Endothelial cell of umbilical vein (primary cell): ENCODE measurements around the gene VWA5A. TPM values are rescaled to one million over a fixed set of nuclear protein-coding genes. Genes with fewer than 3 reads are reported as not detected.

Experiments
- BruUV-seq: library from RNA; stranded (reverse); fragments of 400-500 nt; replicated peaks from 2 replicates; lab custom pipeline; 2021; lab: Mats Ljungman, UMichigan
- CTCF ChIA-PET: fragments of 300-600, 350-600 bp; sonication (Branson Sonifier 250); formaldehyde crosslinking; loops from one replicate; lab custom pipeline; 2021; ENCODE audit warnings: antibody characterized with exemption, inconsistent platforms; lab: Charles Lee
- POLR2A ChIA-PET: fragments of 300-600, 350-600 bp; sonication (Branson Sonifier 250); formaldehyde crosslinking; loops from one replicate; lab custom pipeline; 2021; ENCODE audit warnings: antibody characterized with exemption, inconsistent platforms; lab: Charles Lee
- DNase-seq: peaks from one replicate; pipeline ENCODE4 v3.0.0-alpha.2; 2011; ENCODE audit warnings: low read depth, low spot score
- FAIRE-seq: peaks from 2 replicates; lab custom pipeline; 2011; peaks lifted over from hg19 to GRCh38; lab: Jason Lieb, UNC
- H2AFZ ChIP-seq: 2 replicates; pipeline ENCODE4 v1.6.0; 2012; ENCODE audit warnings: low read depth, low read length, control low read depth, inconsistent platforms
- H3K27ac ChIP-seq: 2 replicates; pipeline ENCODE4 v1.5.1; 2011; ENCODE audit warnings: low read depth, mild to moderate bottlenecking, control low read depth, low read length, moderate library complexity; ENCODE audit not compliant: insufficient read depth
- H3K27me3 ChIP-seq, 2 experiments: 2 replicates each; pipeline versions ENCODE4 v1.6.0 to v1.6.1; 2011; ENCODE audit warnings: low read length in 2 of 2, mixed read lengths in 1 of 2; ENCODE audit not compliant: control insufficient read depth in 2 of 2, insufficient read depth in 2 of 2
- H3K36me3 ChIP-seq, 2 experiments: 2 replicates in 1 of 2; 3 replicates in 1 of 2; pipeline ENCODE4 v1.5.1; 2011; ENCODE audit warnings: low read length in 2 of 2, mild to moderate bottlenecking in 1 of 2, moderate library complexity in 1 of 2; ENCODE audit not compliant: control insufficient read depth in 2 of 2, insufficient read depth in 2 of 2; ENCODE audit errors: extremely low read depth in 1 of 2
- H3K4me1 ChIP-seq: 3 replicates; pipeline ENCODE4 v1.5.1; 2011; ENCODE audit warnings: mild to moderate bottlenecking, low read length; ENCODE audit not compliant: control insufficient read depth, insufficient read depth; ENCODE audit errors: extremely low read depth
- H3K4me2 ChIP-seq: 2 replicates; pipeline ENCODE4 v1.6.1; 2011; ENCODE audit warnings: low read length, control low read depth, mixed read lengths; ENCODE audit not compliant: insufficient read depth
- H3K4me3 ChIP-seq, 3 experiments: fragments of 200-600 bp in 1 of 3; sonication (generic), shearing (Covaris generic) in 1 of 3; replicated peaks in 1 of 3; 2 replicates each; pipeline ENCODE4 v1.5.1; 2011 to 2016; ENCODE audit warnings: control low read depth in 3 of 3, low read length in 3 of 3, mild to moderate bottlenecking in 2 of 3, inconsistent platforms in 1 of 3, low read depth in 1 of 3, moderate library complexity in 1 of 3; ENCODE audit not compliant: insufficient read depth in 1 of 3
- H3K79me2 ChIP-seq: 2 replicates; pipeline ENCODE4 v1.6.0; 2012; ENCODE audit warnings: low read length, inconsistent platforms; ENCODE audit not compliant: control insufficient read depth, insufficient read depth
- H3K9ac ChIP-seq: replicated peaks from 2 replicates; pipeline ENCODE3; 2011; ENCODE audit warnings: low read length, control low read depth; ENCODE audit not compliant: insufficient read depth; ENCODE audit errors: extremely low read depth
- H3K9me1 ChIP-seq: replicated peaks from 3 replicates; pipeline ENCODE4 v1.6.0; 2011; ENCODE audit warnings: mild to moderate bottlenecking, low read length; ENCODE audit not compliant: control insufficient read depth, insufficient read depth; ENCODE audit errors: extremely low read depth
- H3K9me3 ChIP-seq: replicated peaks from 2 replicates; pipeline ENCODE4 v1.5.1; 2012; ENCODE audit warnings: low read length, inconsistent platforms; ENCODE audit not compliant: control insufficient read depth, insufficient read depth
- H4K20me1 ChIP-seq: replicated peaks from 2 replicates; pipeline ENCODE3; 2011; ENCODE audit warnings: mild to moderate bottlenecking, low read length; ENCODE audit not compliant: control insufficient read depth, insufficient read depth; ENCODE audit errors: extremely low read depth
- EZH2 ChIP-seq: IDR thresholded peaks from 2 replicates; pipeline ENCODE4 v1.6.1; 2012; ENCODE audit warnings: borderline replicate concordance, low read depth, mild to moderate bottlenecking, moderate library complexity, low read length, inconsistent platforms; ENCODE audit not compliant: severe bottlenecking
- FOS ChIP-seq: IDR thresholded peaks from 2 replicates; pipeline ENCODE4 v1.6.1; 2011; ENCODE audit warnings: mild to moderate bottlenecking, low read length, moderate library complexity, borderline replicate concordance; ENCODE audit not compliant: insufficient read depth
- GATA2 ChIP-seq: IDR thresholded peaks from 2 replicates; pipeline ENCODE4 v1.7.0; 2011; ENCODE audit warnings: low read depth, mild to moderate bottlenecking, moderate library complexity, mixed read lengths, low read length; ENCODE audit not compliant: insufficient read length, insufficient read depth
- JUN ChIP-seq: IDR thresholded peaks from 2 replicates; pipeline ENCODE4 v1.6.1; 2011; ENCODE audit warnings: borderline replicate concordance, low read depth; ENCODE audit not compliant: insufficient read length, insufficient read depth
- MYC ChIP-seq: IDR thresholded peaks from one replicate; pipeline ENCODE4 v1.6.1; 2011; ENCODE audit warnings: mild to moderate bottlenecking, low read depth, low read length
- POLR2A ChIP-seq: IDR thresholded peaks from 2 replicates; pipeline ENCODE4 v1.6.1; 2012; ENCODE audit warnings: low read depth, mild to moderate bottlenecking, control low read depth, low read length
- POLR2AphosphoS5 ChIP-seq: IDR thresholded peaks from 2 replicates; pipeline ENCODE4 v1.6.1; 2012; ENCODE audit warnings: low read depth, mild to moderate bottlenecking, control low read depth, low read length, moderate library complexity; ENCODE audit not compliant: insufficient read depth
- dilution Hi-C: fragments of 300-500 bp; cut with MboI; formaldehyde crosslinking; loops from one replicate; pipeline ENCODE4 v1.15.0; 2019; ENCODE audit warnings: low sequenced_read_pairs; ENCODE audit not compliant: extremely low pct_ligation_motif_present
- intact Hi-C: fragments of 100-400 bp; cut with micrococcal nuclease; formaldehyde crosslinking; loops from one replicate; pipeline ENCODE4 v1.10.0; 2022
- polyA plus RNA-seq, 4 experiments: library from polyadenylated mRNA; depleted of rRNA in 3 of 4; stranded (reverse) in 3 of 4; unstranded in 1 of 4; fragments of >200 nt; gene quantifications; 2 replicates each; pipeline versions ENCODE4 v1.2.1 to v1.2.3, GENCODE V29; 2011 to 2012; ENCODE audit warnings: missing spikeins in 1 of 4
- total RNA-seq: library from RNA; stranded (reverse); gene quantifications from 2 replicates; pipeline ENCODE4 v1.2.3, GENCODE V29; 2021
- TF ChIP-seq, protein P1 (sequence below), 2 donors: IDR thresholded peaks; 1 replicate in 1 of 2; 2 replicates in 1 of 2; pipeline ENCODE4 v1.5.1; 2011; ENCODE audit warnings: low read length in 2 of 2, mild to moderate bottlenecking in 2 of 2, moderate library complexity in 2 of 2, control low read depth in 1 of 2, inconsistent platforms in 1 of 2, low read depth in 1 of 2; ENCODE audit not compliant: insufficient read depth in 1 of 2; ENCODE audit errors: extremely low read depth in 1 of 2
- TF ChIP-seq, protein P2 (sequence below): IDR thresholded peaks from 2 replicates; pipeline ENCODE4 v1.6.1; 2011; ENCODE audit not compliant: insufficient read depth, insufficient read length

The VWA5A gene
- total and polyA plus RNA-seq, 2 donors (not counting 3 experiments of a cell fraction or from before 2014, with no cell fraction given): 9.1 to 14.3 TPM

DNA sequence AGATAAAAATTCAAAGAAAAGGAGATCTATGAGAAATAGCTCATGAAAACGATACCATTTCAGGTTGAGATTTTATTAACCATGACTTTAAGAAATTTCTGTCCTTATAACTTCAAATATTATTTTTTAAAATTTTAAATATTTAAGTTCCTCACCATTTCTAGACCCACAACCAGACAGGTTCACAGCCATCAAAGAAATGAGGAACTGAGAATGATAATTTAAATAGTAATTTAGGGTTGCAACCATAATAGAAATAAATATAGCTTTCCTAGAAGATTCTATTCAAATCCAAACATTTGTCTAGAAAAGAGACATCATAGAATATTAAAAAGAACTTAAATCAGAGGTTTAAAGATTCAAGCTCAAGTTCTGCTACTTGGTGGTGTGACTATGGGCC is 5.9 kb upstream of the VWA5A start:
- dilution Hi-C loops: no loop called here
- TF ChIP-seq POLR2A: no peak
- no peak for TF ChIP-seq POLR2AphosphoS5
- TF ChIP-seq EZH2: no peak
- no peak for TF ChIP-seq JUN
- TF ChIP-seq GATA2: no peak
- no peak for TF ChIP-seq MYC
- TF ChIP-seq, protein P1, sequence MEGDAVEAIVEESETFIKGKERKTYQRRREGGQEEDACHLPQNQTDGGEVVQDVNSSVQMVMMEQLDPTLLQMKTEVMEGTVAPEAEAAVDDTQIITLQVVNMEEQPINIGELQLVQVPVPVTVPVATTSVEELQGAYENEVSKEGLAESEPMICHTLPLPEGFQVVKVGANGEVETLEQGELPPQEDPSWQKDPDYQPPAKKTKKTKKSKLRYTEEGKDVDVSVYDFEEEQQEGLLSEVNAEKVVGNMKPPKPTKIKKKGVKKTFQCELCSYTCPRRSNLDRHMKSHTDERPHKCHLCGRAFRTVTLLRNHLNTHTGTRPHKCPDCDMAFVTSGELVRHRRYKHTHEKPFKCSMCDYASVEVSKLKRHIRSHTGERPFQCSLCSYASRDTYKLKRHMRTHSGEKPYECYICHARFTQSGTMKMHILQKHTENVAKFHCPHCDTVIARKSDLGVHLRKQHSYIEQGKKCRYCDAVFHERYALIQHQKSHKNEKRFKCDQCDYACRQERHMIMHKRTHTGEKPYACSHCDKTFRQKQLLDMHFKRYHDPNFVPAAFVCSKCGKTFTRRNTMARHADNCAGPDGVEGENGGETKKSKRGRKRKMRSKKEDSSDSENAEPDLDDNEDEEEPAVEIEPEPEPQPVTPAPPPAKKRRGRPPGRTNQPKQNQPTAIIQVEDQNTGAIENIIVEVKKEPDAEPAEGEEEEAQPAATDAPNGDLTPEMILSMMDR (IDR thresholded peaks at IDR 0.05; ENCODE audit: extremely low read depth in 1 of 2, insufficient read depth in 1 of 2, low read depth in 1 of 2, low read length in 2 of 2): no peak
- no peak for TF ChIP-seq FOS
- TF ChIP-seq, protein P2, sequence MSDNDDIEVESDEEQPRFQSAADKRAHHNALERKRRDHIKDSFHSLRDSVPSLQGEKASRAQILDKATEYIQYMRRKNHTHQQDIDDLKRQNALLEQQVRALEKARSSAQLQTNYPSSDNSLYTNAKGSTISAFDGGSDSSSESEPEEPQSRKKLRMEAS: no peak

More for the DNA sequence above, 5.9 kb upstream of the VWA5A start:
- no peaks in the 10 kb centered on the region for H3K79me2 ChIP-seq
- no peaks in the 10 kb centered on the region for H3K9me1 ChIP-seq
- no peaks in the 10 kb centered on the region for H3K36me3 ChIP-seq
- peaks cover 0 to 4% of the 10 kb centered on the region in 2 experiments for H3K27me3 ChIP-seq
- no peak overlapping the region for H2AFZ ChIP-seq
- DNase-seq (no peak), FAIRE-seq (no peak)
- intact Hi-C loops: no loop called here
- H3K4me1 ChIP-seq: no peaks in the 10 kb centered on the region
- H4K20me1 ChIP-seq: no peaks in the 10 kb centered on the region
- no peaks in the 10 kb centered on the region for H3K9me3 ChIP-seq
- no peak overlapping the region for H3K9ac ChIP-seq
- ChIA-PET CTCF (interaction anchor here (1.0 to 1.7 kb wide), 5 partner anchors 14 to 85 kb away, joined by 3 to 12 read pairs (median 4); no protein-coding TSS in a partner anchor), POLR2A (no interaction called here)
- BruUV-seq: no TSS peak
- no peak overlapping the region for H3K4me2 ChIP-seq
- no peak overlapping the region for H3K4me3 ChIP-seq
- H3K27ac ChIP-seq: no peak overlapping the region
